MCF 10A (cell line): ENCODE results near the gene SLC24A5. TPM values are rescaled to one million over a fixed set of nuclear protein-coding genes. Genes with fewer than 3 reads are reported as not detected.

Source experiments
- Bru-seq: library from RNA; stranded (reverse); fragments of 400-500 nt; gene quantifications from one replicate; lab custom pipeline; 2021; lab: Mats Ljungman, UMichigan
- BruChase-seq, 2 experiments: library from RNA; stranded (reverse); fragments of 400-500 nt; gene quantifications; one replicate each; lab custom pipeline; 2021; lab: Mats Ljungman, UMichigan
- BruUV-seq: library from RNA; stranded (reverse); fragments of 400-500 nt; replicated peaks from 2 replicates; lab custom pipeline; 2021; lab: Mats Ljungman, UMichigan
- CTCF ChIA-PET: fragments of 300-600 bp; sonication (Branson Sonifier 250); formaldehyde crosslinking; extraction: SDS; loops from one replicate; lab custom pipeline; 2021; ENCODE audit warnings: antibody characterized with exemption, inconsistent platforms; lab: Yijun Ruan, JAX
- POLR2A ChIA-PET: fragments of 300-600, 350-650 bp; sonication (Branson Sonifier 250); formaldehyde crosslinking; extraction: SDS; loops from one replicate; lab custom pipeline; 2020; ENCODE audit warnings: antibody characterized with exemption, inconsistent platforms; lab: Yijun Ruan, JAX
- DNase-seq: peaks from one replicate; pipeline ENCODE4 v3.0.0-alpha.2; 2018; ENCODE audit not compliant: unreplicated experiment
- H3K27ac Mint-ChIP-seq: one replicate; pipeline ENCODE4 v1.8.0; 2022; ENCODE audit warnings: mild to moderate bottlenecking, low read depth, mixed read lengths; ENCODE audit not compliant: unreplicated experiment
- H3K27me3 Mint-ChIP-seq: one replicate; pipeline ENCODE4 v1.8.0; 2022; ENCODE audit warnings: mixed read lengths; ENCODE audit not compliant: insufficient read depth, unreplicated experiment
- H3K36me3 Mint-ChIP-seq: one replicate; pipeline ENCODE4 v1.8.0; 2022; ENCODE audit warnings: mild to moderate bottlenecking, moderate library complexity, mixed read lengths; ENCODE audit not compliant: insufficient read depth, unreplicated experiment
- H3K4me1 Mint-ChIP-seq: one replicate; pipeline ENCODE4 v1.8.0; 2022; ENCODE audit warnings: mixed read lengths; ENCODE audit not compliant: insufficient read depth, unreplicated experiment
- H3K4me3 Mint-ChIP-seq: one replicate; pipeline ENCODE4 v1.8.0; 2022; ENCODE audit warnings: mild to moderate bottlenecking, moderate library complexity, mixed read lengths; ENCODE audit not compliant: unreplicated experiment
- H3K9me3 Mint-ChIP-seq: one replicate; pipeline ENCODE4 v1.8.0; 2022; ENCODE audit warnings: mixed read lengths; ENCODE audit not compliant: unreplicated experiment
- CTCF ChIP-seq: fragments of 200-600 bp; IDR thresholded peaks from one replicate; pipeline ENCODE4 v1.8.0; 2022; ENCODE audit warnings: antibody characterized with exemption, mild to moderate bottlenecking; ENCODE audit not compliant: unreplicated experiment
- intact Hi-C: fragments of 100-400 bp; cut with micrococcal nuclease; formaldehyde crosslinking; loops from 2 replicates; pipeline ENCODE4 v1.14.1; 2022
- long read RNA-seq: library from polyadenylated mRNA; stranded (forward); transcript quantifications from one replicate; pipeline ENCODE4 v2.0.0, GENCODE V29; 2022
- total RNA-seq: library from RNA; stranded (reverse); gene quantifications from 2 replicates; pipeline ENCODE4 v1.2.3, GENCODE V29; 2022

SLC24A5 gene
- total RNA-seq (not detected in 2 replicates), Bru-seq, nascent RNA (not detected), BruChase-seq, experiment 1, labeled RNA remaining after a 6-hour chase (not detected), BruChase-seq, experiment 2, labeled RNA remaining after a 2-hour chase (not detected)
- long read RNA-seq, partial matches to known transcripts: 0 of 8 reads
- long read RNA-seq, other reads (novel, unspliced or antisense): 8 of 8 reads

- no peak for DNase-seq
- Mint-ChIP-seq H3K9me3 (no peaks in the 10 kb centered on the region), H3K27ac (no peak within 1 kb of the TSS), H3K36me3 (no peaks in the 10 kb centered on the region), H3K27me3 (peaks cover 14% of the 10 kb centered on the region), H3K4me1 (no peaks in the 10 kb centered on the region), H3K4me3 (no peak within 1 kb of the TSS)
- POLR2A ChIA-PET: no interaction called here
- no TSS peak for BruUV-seq
- intact Hi-C loops: no loop called here
- no peak for TF ChIP-seq CTCF
- CTCF ChIA-PET: interaction anchor here (1.3 kb wide), 1 partner anchor 10 kb away, joined by 7 read pairs; no protein-coding TSS in a partner anchor
These were observed at the start of gene SLC24A5 for GRCh38 chr15:48120745-48121144. Gene SLC24A5 (plus strand): TSS chr15:48120990. CDS start chr15:48121045, 55 bp downstream.

- Mint-ChIP-seq H3K27ac (no peak overlapping the region), H3K36me3 (no peaks in the 10 kb centered on the region), H3K9me3 (no peaks in the 10 kb centered on the region), H3K4me3 (no peak overlapping the region), H3K4me1 (no peaks in the 10 kb centered on the region), H3K27me3 (no peaks in the 10 kb centered on the region)
- intact Hi-C loops: no loop called here
- CTCF ChIA-PET: interaction anchor here (0.7 kb wide), 1 partner anchor 595 kb away, joined by 3 read pairs; no protein-coding TSS in a partner anchor
- POLR2A ChIA-PET: interaction anchor here (1.6 kb wide), 1 partner anchor 18 kb away, joined by 3 read pairs; no protein-coding TSS in a partner anchor
- BruUV-seq: no TSS peak
- no peak for DNase-seq
- TF ChIP-seq CTCF: no peak
These were observed 47.8 kb upstream of the SLC24A5 start for GRCh38 chr15:48072941-48073340.

GRCh38 chr15:48073881-48074280 lies 46.9 kb upstream of the SLC24A5 start:
- TF ChIP-seq CTCF: no peak
- BruUV-seq: no TSS peak
- DNase-seq: no peak
- H3K36me3 Mint-ChIP-seq: no peaks in the 10 kb centered on the region
- H3K27ac Mint-ChIP-seq: no peak overlapping the region
- ChIA-PET POLR2A (interaction anchor here (0.7 kb wide), 1 partner anchor 10 kb away, joined by 3 read pairs; no protein-coding TSS in a partner anchor), CTCF (no interaction called here)
- H3K27me3 Mint-ChIP-seq: no peaks in the 10 kb centered on the region
- no peaks in the 10 kb centered on the region for H3K9me3 Mint-ChIP-seq
- no peaks in the 10 kb centered on the region for H3K4me1 Mint-ChIP-seq
- H3K4me3 Mint-ChIP-seq: no peak overlapping the region
- intact Hi-C loops: no loop called here

- no TSS peak for BruUV-seq
- no peak for TF ChIP-seq CTCF
- POLR2A ChIA-PET: interaction anchor here (0.9 kb wide), 1 partner anchor 55 kb away, joined by 3 read pairs; no protein-coding TSS in a partner anchor
- Mint-ChIP-seq H3K4me3 (no peak overlapping the region), H3K27ac (no peak overlapping the region), H3K27me3 (no peaks in the 10 kb centered on the region), H3K36me3 (no peaks in the 10 kb centered on the region), H3K9me3 (no peaks in the 10 kb centered on the region), H3K4me1 (no peaks in the 10 kb centered on the region)
- CTCF ChIA-PET: interaction anchor here (0.6 to 2.2 kb wide), 3 partner anchors 9 to 134 kb away, joined by 3 to 10 read pairs (median 5); no protein-coding TSS in a partner anchor
- intact Hi-C loops: no loop called here
- DNase-seq: no peak
These were observed 44.3 kb upstream of the SLC24A5 start for GRCh38 chr15:48076454-48076853.
